Subcutaneous adipose tissue (tissue), 4 donors: Measurements from ENCODE around the gene MTHFD2. TPM values are rescaled to one million over a fixed set of nuclear protein-coding genes. Genes with fewer than 3 reads are reported as not detected.

Experiments used
- CTCF ChIP-seq: fragments of 450-650 bp; IDR thresholded peaks from one replicate; pipeline ENCODE4 v1.5.1; 2016; ENCODE audit warnings: low read depth, mild to moderate bottlenecking, control low read depth, antibody characterized with exemption, moderate library complexity
- total RNA-seq, 4 donors: library from RNA; depleted of rRNA; stranded (reverse); fragments of >200 nt; gene quantifications; one replicate each; pipeline ENCODE4 v1.1.0, GENCODE V29; 2016

MTHFD2 gene
- total RNA-seq, 4 donors from 2014 or later = 40.7 to 96.4 (median 70.0) TPM

DNA sequence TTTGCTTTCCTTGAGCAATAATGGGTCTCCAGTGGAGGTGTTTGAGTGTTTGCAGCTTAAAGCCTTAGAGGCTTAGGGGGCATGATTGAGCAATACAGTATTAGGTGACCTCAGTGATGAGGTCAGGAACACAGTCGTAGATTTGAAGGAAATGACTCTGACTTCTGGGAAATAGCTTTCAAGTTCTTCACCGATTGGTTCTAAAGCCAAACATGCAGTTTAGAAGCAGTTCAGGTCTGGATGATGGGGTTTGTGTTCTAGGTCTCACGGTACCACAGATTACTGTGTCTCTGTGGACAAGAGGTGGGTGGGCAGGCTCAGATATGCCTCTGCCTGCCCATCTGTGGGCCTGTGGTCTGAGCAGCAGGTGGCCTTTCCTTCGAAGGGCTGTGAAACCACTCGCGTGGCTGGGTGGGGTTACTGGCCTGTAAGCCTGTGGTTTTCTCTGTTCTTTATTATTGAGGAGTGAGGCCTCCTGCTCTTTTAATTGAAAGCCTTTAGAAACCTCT is 7.8 kb downstream of the MTHFD2 start:
- no peak for TF ChIP-seq CTCF

- TF ChIP-seq CTCF = no peak
These were observed 14.4 kb downstream of the MTHFD2 start for GRCh38 chr2:74212702-74213410.

DNA sequence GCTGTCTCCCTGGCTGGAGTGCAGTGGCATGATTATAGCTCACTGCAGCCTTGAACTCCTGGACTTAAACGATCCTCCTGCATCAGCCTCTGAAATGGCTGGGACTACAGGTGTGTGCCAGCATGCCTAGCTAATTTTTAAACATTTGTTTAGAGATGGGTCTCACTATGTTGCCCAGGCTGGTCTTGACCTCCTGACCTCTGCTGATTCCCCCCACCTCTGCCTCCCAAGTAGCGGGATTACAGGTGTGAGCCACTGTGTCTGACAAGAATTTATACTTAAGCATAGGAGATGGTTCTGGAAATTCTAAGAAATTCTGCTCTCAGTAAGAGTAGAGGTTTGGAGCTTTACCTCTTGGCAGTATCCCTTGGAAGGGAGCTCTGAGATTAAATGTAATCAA is 18.2 kb downstream of the MTHFD2 start:
- no peak for TF ChIP-seq CTCF

DNA sequence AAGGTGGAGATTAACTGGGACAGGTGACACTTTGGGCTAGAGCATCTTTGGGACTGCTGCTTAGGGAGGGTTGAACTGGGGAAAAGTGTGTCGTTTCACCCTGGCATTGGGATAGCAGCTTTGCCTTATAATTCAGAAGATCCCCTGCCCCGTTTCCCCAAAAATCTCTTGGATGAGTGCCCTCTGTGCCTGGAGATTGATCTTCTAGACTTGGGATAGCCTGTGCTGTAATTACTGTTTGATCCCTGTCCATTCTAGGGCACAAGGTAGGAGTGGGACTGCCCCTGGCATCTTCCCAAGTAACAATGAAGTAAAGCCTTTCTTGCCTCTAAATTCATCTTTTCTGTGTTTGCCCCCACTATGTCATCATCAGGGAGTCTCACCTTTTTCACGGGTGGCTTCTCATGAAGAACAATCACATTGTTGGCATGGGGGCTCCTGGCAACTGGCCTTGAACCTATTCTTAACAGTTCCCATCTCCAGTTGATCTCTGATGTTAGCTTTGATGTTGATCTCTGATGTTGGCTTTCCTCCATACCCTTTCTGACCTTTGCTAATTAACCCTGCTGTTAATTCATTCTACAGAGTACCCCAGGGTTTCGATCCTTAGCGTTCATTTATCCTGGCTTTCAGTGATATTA is 21.6 kb downstream of the MTHFD2 start:
- TF ChIP-seq CTCF = no peak

- TF ChIP-seq CTCF = no peak
These were observed 22.7 kb downstream of the MTHFD2 start for GRCh38 chr2:74221091-74221490.

DNA sequence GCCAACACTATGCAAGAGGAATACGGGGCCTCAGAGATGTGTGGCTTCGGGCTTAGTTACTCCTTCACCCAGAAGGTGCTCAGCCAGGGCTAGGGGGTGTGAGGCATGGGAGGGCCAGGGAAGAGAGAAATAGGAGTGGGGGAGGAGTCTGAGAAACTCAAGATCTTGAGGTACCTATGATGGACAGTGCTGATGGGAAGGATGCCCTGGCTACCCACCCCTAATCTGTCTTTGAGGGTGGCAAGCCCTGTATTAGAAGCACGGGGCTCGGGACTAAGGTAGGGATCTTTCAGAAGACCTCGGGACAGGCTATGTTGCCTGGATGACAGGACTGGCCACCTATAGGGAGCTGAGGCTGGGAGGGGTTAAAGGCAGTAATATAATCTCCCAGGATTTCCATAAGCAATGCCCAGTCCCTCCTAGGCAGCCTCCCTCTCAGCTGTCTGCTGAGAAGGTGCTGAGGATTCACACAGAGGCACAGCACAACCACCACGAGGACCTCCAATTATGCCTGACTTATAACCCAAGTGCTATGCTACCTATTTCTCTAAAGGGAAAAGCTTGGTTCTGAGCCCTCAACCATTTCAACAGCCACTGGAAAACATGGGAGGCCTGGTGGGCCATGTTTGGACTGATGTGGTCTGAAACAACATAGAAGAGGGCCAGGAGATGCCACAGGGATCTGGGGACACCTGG is 23.3 kb downstream of the MTHFD2 start:
- no peak for TF ChIP-seq CTCF

DNA sequence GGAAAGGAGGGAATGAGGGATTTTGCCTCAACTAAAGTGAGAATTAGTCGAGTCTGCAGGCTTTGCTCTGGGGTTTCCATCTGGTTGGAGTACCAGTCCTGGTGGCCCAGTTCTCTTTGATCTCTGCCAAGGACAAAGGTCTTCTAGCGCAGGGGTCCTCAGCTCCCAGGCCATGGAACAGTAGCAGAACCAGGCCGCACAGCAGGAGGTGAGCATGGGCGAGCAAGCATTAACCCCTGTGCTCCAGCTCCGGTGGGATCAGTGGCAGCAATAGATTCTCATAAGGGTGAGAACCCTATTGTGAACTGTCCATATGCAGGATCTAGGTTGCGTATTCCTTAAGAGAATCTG is 23.9 kb downstream of the MTHFD2 start:
- no peak for TF ChIP-seq CTCF
